CD4-positive, alpha-beta T cell treated with Interferon alpha-2 for 1 hour (primary cell): ENCODE measurements around the gene STUB1.
A peak's percentile ranks its signal among the peaks of the same experiment; 100 is the strongest.

Experiments used
- DNase-seq, 2 donors: peaks; one replicate each; pipeline ENCODE4 v3.0.0-alpha.2; 2020 to 2022

STUB1 gene

DNA sequence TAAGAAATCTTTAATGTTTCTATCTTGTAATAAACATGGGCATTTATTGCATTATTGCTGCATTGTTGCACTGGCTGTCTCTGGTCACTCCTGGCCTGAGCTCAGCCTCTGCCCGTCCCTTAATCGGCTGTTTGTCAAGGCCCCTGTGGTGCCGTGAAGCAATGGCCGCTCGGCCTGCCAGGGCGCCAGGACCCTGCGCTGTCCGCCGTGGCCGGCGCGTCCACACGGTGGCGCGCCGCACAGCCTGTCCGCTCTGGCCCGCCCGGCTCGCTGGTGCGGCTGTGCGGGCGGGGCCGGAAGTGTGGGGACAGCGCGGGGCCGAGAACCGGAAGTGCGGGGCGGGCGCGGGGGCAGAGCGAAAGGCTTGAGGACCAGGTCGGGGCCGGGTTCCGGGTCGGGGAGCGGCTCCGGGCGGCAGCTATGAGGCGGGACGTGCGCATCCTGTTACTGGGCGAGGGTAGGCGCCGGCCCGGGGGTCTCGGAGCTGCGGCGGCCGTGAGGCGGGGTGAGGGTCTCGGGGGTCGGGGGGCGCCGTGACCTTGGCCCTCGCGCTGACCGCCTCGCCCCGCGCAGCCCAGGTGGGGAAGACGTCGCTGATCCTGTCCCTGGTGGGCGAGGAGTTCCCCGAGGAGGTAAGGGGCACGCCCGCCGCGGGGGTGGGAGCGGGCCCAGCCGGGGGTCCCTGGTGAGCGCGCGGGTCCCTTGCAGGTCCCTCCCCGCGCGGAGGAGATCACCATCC lies 12.3 kb upstream of the STUB1 start, which contains the start of gene RHOT2:
Gene RHOT2, plus strand, starts transcription at position 353 of the 739 bp plus-strand sequence. Its CDS starts 68 bp downstream, at position 421.
- peak; percentile 92 to 94 for DNase-seq

DNA sequence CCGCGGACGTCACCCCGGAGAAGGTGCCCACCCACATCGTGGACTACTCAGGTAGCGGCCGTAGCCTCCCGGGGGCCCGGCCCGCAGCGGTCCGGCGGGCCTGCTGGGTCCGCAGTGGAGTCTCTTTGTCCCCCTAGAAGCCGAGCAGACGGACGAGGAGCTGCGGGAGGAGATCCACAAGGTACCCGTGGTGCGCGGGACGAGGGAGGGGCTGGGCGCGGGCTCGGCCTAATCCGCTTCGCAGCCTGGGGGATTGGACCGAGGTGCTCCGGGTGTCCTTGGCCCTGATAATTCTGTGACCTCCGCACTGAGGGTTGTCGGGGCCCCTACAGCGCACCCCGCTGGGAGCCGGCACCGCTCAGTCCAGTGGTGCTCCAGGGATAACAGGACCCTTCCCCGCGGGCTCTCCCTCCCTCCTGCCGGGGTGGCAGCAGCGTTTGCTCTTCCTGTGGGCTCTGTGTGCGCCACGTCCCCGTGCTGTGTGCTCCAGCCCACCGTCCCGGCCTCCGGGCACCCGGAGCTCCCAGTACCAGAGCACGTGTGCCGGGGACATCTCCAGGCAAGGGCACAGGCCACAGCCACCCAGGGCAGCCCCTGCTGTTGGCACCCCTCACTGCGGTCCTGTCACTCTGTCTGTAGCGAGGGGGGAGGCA lies 11.6 kb upstream of the STUB1 start:
- no peak for DNase-seq

- DNase-seq: no peak
These were observed 10.5 kb upstream of the STUB1 start for GRCh38 chr16:669666-670065.

DNA sequence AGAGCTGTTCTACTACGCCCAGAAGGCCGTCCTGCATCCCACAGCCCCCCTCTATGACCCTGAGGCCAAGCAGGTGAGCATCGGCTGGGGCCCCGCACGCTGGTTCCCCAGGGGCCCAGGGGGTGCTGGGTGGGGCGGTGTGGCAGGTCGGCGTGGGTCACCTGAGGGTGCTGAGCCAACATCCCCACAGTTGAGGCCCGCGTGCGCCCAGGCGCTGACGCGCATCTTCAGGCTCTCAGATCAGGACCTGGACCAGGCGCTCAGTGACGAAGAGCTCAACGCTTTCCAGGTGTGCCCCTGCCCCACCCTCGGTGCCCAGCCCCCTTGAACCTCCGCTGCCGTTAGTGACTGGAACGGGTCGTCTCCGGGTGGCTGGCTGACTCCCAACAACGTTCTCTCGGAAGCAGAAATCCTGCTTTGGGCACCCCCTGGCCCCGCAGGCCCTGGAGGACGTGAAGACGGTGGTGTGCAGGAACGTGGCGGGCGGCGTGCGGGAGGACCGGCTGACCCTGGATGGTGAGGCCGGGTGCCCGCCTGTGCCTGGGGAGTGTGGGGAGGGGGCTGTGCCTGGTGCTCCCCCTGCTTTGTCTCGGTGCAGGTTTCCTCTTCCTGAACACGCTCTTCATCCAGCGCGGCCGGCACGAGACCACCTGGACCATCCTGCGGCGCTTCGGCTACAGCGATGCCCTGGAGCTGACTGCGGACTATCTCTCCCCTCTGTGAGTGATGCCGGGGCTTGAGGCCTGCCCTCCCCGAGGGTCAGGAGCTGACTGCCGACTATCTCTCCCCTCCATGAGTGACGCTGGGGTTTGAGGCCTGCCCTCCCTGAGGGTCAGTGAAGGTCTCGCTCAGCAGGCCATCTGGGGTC lies 9.5 kb upstream of the STUB1 start:
- no peak for DNase-seq

- DNase-seq: no peak
These were observed 8.7 kb upstream of the STUB1 start for GRCh38 chr16:671353-672131.

DNA sequence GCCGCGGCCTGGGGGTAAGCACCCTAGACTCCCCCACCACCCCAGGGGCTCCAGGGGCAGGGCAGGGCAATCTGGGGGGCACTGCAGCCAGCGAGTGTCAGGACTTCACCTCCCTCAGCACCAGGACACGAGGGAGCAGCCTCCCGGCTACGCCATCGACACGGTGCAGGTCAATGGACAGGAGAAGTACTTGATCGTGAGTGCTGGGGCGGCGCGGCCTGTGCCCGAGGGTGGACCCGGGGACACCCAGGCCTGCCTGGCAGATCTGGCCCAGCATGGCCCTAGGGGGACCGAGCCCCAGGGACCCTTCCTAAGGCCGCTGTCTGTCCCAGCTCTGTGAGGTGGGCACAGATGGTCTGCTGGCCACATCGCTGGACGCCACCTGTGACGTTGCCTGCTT lies 7.8 kb upstream of the STUB1 start:
- DNase-seq: no peak

GRCh38 chr16:672851-673250 lies 7.4 kb upstream of the STUB1 start:
- no peak for DNase-seq

- no peak for DNase-seq
These were observed 6.7 kb upstream of the STUB1 start for GRCh38 chr16:673399-673991.

- DNase-seq: no peak
These were observed 5.9 kb upstream of the STUB1 start for GRCh38 chr16:674214-674881.

DNA sequence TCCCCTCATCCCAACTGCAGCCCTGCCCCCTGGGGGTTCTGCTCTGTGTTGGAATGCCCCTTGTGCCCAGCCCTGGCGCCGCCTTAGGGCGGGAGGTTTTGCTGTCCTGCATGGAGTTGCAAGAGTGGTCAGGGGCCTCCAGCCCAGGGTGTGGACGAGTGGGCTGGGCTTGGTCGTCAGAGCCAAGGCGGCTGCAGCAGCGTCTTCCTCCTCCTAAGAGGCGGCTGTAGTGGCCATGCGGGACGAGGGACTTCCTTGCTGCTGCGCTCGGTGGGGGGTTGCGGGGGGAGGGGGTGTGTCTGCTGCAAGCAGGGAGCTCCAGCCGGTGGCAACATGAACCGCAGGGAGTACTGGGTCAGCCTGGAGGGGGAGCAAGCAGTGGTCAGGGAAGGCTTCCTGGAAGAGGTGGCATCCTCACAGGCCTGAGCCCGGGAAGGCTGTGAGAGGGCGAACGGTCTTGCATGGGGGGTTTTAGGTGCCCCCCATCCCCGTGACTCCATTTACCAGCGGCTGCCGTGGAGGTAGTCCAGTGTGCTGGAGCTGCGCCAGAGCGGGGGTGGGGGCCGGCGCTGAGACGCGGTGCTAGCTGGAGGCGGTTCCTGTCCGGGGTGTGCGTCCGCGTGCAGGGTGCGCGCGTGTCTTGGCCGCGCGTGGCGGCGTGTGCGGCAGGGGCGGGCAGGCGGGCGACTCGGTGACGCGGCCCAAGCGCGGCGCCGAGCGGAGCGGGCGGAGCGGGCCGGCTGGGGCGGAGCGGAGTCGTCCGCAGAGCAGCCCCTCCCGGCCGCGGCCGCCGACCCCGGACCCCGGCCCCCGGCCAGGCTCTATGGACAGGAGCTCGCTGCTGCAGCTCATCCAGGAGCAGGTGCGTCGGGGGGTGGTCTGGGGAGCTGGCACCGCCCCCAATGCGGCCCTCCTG lies 5.0 kb upstream of the STUB1 start, which contains the start of gene RHBDL1:
Gene RHBDL1, plus strand, starts transcription at position 704 of the 916 bp plus-strand sequence. Its CDS starts 120 bp downstream, at position 824.
- DNase-seq: no peak

DNA sequence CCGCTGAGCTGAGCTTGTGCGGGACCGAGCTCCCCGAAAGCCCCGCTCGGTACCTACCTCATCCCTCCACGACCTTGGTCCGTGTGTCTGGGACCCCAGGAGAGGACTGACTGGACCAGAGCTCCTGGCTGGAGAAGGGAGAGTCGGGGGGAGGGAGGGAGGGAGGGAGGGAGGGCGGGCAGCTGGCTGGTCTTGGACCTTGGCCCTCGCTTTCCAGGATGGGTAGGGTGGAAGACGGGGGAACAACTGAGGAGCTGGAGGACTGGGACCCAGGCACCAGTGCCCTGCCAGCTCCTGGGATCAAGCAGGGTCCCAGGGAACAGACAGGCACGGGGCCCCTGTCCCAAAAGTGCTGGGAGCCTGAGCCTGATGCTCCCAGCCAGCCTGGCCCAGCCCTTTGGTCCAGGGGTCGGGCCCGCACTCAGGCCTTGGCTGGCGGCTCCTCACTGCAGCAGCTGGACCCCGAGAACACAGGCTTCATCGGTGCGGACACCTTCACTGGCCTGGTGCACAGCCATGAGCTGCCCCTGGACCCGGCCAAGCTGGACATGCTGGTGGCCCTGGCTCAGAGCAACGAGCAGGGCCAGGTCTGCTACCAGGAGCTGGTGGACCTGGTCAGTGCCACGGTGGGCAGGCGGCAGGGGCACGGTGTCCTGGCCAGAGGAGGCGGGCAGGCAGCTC lies 4.2 kb upstream of the STUB1 start:
- no peak for DNase-seq

GRCh38 chr16:676565-676902 lies 3.7 kb upstream of the STUB1 start:
- DNase-seq: no peak

- peak in 1 of 2 donors; percentile 55 for DNase-seq
These were observed 3.3 kb upstream of the STUB1 start for GRCh38 chr16:676913-677312.

GRCh38 chr16:677316-678190 lies 2.7 kb upstream of the STUB1 start:
- DNase-seq: no peak

GRCh38 chr16:678209-678857 lies 1.9 kb upstream of the STUB1 start:
- DNase-seq: no peak

DNA sequence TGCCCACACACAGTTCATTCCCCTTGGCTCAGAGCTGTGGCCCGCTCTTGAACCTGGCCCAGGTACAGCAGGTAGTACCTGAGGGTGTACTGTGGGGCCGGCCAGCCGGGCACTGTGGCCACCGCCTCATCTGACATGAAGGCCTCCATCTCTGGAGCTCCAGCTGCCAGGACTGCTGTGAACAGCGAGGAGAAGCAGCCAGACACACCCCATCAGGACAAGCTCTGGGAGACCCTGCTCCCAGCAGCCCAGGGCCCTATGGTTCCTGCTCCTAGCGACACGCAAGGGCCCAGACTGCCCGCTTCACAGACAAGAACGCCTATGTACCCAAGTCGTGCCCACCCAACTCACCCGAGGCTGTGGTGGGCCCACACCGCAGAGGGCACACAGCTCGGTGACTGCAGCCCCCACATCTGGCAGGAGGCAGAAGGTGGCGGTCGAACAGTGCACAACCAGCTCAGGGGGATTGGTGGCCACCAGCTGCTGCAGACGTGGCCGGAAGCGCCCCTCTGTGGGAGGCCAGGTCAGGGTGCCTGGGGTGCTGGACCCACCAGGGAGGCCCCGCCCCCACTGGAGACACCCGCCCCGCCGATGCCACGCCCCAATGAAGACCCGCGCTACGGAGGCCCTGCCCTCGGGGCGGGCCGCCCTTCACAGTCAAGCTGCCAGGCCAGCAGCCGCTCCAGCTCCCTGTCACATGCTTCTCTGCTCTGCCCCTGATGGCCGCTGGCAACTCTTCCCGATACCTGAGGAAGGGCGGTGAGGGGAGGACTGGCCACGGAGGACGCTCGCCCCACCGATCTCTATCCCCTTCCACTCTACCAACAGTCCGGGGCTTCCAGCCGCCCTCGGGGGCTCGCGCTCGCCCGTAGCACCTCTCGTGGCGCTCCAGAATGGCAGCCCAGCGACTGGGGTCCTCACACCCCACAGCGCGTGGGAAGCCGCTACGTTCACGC lies 1.1 kb upstream of the STUB1 start:
- peak; percentile 55 to 68 for DNase-seq

DNA sequence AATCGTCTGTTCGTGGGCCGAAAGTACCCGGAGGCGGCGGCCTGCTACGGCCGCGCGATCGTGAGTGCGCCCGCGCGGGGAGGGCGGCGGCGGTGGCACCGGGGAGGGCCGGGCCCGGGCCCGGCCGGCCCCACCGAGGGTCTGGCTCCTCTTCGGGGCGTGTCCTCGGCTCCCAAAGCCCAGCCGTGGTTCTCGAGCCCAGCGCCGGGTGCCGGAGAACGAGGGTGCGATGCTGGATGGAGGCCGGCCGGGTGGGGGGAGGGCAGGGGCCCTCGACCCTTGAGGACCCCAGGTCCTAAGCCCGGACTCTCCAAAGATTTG lies 375 bp downstream of the STUB1 start:
- no peak for DNase-seq
